Measurements from ENCODE around the gene CYRIA. TPM values are rescaled to one million over a fixed set of nuclear protein-coding genes. Genes with fewer than 3 reads are reported as not detected.

Gene CYRIA
- total RNA-seq, 4 donors from 2014 or later: 3.3 to 5.7 (median 4.9) TPM

GRCh38 chr2:16643099-16643498, 22.5 kb downstream of the CYRIA start:
- Histone ChIP-seq H3K27me3 (no peaks in the 10 kb centered on the region), H3K36me3 (no peaks in the 10 kb centered on the region), H3K27ac (no peak overlapping the region), H3K4me1 (peaks cover 0 to 12% (median 0%) of the 10 kb centered on the region in 4 donors), H3K9me3 (no peaks in the 10 kb centered on the region), H3K4me3 (no peak overlapping the region)
- 36 to 56% methylated on average over 2 of the region's 2 CpGs for WGBS, 2 donors
- TF ChIP-seq POLR2A (IDR thresholded peaks at IDR 0.05) (no peak), CTCF (IDR thresholded peaks at IDR 0.05) (no peak), EP300 (IDR thresholded peaks at IDR 0.05) (no peak)
- no peak for DNase-seq (ENCODE audit: low spot score in 2 of 2)

- 90 to 93% methylated on average over 3 of the region's 3 CpGs for WGBS, 2 donors
- TF ChIP-seq POLR2A (IDR thresholded peaks at IDR 0.05) (no peak), CTCF (IDR thresholded peaks at IDR 0.05) (no peak)
Observed at GRCh38 chr2:16642088-16642487, 23.5 kb downstream of the CYRIA start.

GRCh38 chr2:16641509-16641908, 24.1 kb downstream of the CYRIA start:
- H3K36me3 ChIP-seq: no peaks in the 10 kb centered on the region
- no peak for TF ChIP-seq CTCF (IDR thresholded peaks at IDR 0.05)
- no peak for TF ChIP-seq POLR2A (IDR thresholded peaks at IDR 0.05)
- no peak for TF ChIP-seq EP300 (IDR thresholded peaks at IDR 0.05)
- 85 to 93% methylated on average over 2 of the region's 2 CpGs for WGBS, 2 donors
- H3K4me3 ChIP-seq: no peak overlapping the region
- no peaks in the 10 kb centered on the region for H3K27me3 ChIP-seq
- H3K27ac ChIP-seq: no peak overlapping the region
- no peak for DNase-seq (ENCODE audit: low spot score in 2 of 2)
- peaks cover 0 to 12% (median 0%) of the 10 kb centered on the region in 4 donors for H3K4me1 ChIP-seq
- H3K9me3 ChIP-seq: no peaks in the 10 kb centered on the region

More at GRCh38 chr2:16642088-16642487, 23.5 kb downstream of the CYRIA start:
- H3K27me3 ChIP-seq: no peaks in the 10 kb centered on the region
- H3K27ac ChIP-seq: no peak overlapping the region
- H3K4me1 ChIP-seq: peaks cover 0 to 12% (median 0%) of the 10 kb centered on the region in 4 donors
- H3K36me3 ChIP-seq: no peaks in the 10 kb centered on the region
- no peak overlapping the region for H3K4me3 ChIP-seq
- H3K9me3 ChIP-seq: no peaks in the 10 kb centered on the region
- no peak for DNase-seq (ENCODE audit: low spot score in 2 of 2)

- 51 to 76% methylated on average over 5 of the region's 5 CpGs for WGBS, 2 donors
- H3K4me3 ChIP-seq: no peak overlapping the region
- H3K27me3 ChIP-seq: no peaks in the 10 kb centered on the region
- TF ChIP-seq POLR2A (IDR thresholded peaks at IDR 0.05) (no peak), CTCF (IDR thresholded peaks at IDR 0.05) (no peak), EP300 (IDR thresholded peaks at IDR 0.05) (no peak)
- no peak overlapping the region for H3K27ac ChIP-seq
- no peak for DNase-seq (ENCODE audit: low spot score in 2 of 2)
- no peaks in the 10 kb centered on the region for H3K36me3 ChIP-seq
- peaks cover 0 to 12% (median 0%) of the 10 kb centered on the region in 4 donors for H3K4me1 ChIP-seq
- no peaks in the 10 kb centered on the region for H3K9me3 ChIP-seq
Observed at GRCh38 chr2:16640867-16641266, 24.8 kb downstream of the CYRIA start.

- Histone ChIP-seq H3K9me3 (no peaks in the 10 kb centered on the region), H3K36me3 (no peaks in the 10 kb centered on the region), H3K27ac (no peak overlapping the region), H3K27me3 (no peaks in the 10 kb centered on the region), H3K4me1 (peaks cover 0 to 12% (median 0%) of the 10 kb centered on the region in 4 donors), H3K4me3 (no peak overlapping the region)
- WGBS, 2 donors: 79 to 81% methylated on average over 9 of the region's 9 CpGs
- DNase-seq (ENCODE audit: low spot score in 2 of 2): no peak
- no peak for TF ChIP-seq CTCF (IDR thresholded peaks at IDR 0.05)
- TF ChIP-seq EP300 (IDR thresholded peaks at IDR 0.05): no peak
- TF ChIP-seq POLR2A (IDR thresholded peaks at IDR 0.05): no peak
Observed at GRCh38 chr2:16640001-16640700, 25.5 kb downstream of the CYRIA start.
